CD4-positive, alpha-beta T cell treated with Interferon alpha-2 for 1 hour (primary cell): Measurements from ENCODE around the gene PCGF5.
"Not testable (repeated sequence)": the region's sequence is repeated elsewhere in the genome, so short reads cannot be mapped to it uniquely, and the experiment has no call there.

Experiments used
- DNase-seq, 2 donors: peaks; one replicate each; pipeline ENCODE4 v3.0.0-alpha.2; 2020 to 2022

Gene PCGF5

DNA sequence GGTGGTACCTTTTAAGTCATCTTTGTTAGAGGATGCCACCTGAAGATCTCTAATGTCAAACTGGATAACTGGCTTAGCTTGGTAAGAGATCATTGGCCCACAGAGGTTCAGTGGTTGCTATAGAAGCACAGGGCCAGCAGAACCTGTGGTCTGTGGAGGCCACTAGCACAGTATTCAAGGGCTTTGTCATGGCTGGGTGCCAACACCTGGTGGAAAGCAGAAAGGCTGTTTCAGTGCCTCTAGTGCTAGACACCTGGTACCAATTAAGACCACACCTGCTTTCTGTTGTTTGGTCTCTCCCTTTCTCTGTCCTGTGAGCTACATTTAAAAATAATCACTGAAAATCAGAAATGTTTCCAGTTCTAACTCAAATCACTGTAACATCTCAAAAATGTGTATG lies 10.0 kb upstream of the PCGF5 start:
- DNase-seq = peak in 1 of 2 donors; percentile 43

DNA sequence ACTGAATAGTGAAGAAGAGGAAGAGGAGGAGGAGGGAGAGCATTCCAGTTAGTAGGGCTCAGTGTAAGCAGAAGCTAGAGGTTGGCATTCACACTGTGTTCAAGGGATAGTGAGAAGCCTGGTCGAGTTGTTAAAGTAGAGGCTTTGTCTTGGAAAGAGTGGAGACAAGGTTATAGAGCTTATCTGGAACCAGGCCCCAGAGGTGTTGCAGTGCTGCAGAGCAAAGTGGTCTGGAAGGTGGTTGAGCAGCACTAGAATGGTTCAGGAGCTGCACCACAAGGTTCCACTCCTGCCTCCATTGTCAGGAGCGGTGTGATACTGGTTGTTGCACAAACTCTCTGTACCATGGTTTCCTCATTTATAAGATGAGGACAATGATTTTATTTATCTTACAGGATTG lies 8.8 kb upstream of the PCGF5 start:
- DNase-seq = no peak

DNA sequence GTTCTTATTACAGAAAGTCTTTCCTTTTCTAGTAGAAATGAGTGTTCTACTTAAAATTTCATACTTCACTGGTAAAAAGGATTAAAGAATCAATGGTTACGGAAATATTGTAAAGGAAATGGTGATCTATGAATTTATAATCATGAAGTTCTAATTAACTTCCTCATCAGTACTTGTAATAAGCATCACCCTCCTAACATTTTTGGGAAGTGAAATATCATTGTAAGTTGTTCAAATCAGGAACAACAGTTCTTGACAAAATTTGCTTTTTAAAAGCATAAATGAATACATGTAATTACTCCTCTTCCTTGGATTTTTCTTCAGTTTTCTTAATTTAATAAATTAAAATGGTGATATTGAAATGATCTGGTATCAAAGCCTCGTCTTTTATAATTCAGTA lies 5.6 kb upstream of the PCGF5 start:
- no peak for DNase-seq

DNA sequence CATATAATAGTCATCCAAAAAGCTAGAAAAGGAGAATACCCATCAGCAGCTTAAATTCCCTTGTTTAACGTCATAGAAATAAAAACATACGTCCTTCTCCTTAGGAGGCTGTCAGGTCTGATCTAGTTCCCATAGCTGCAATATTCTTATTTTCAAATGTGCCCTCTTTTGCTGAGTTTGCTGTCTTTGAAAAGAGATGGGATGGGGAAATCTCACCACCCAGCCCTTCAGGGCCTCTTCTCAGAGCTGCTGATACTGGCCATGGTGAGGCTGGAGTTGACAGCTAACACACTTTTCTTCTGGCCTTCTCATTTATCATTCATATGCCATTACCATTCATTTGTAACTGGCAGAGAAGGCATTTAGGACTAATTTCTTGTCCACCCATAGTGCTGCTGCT lies 5.1 kb upstream of the PCGF5 start:
- DNase-seq = peak in 1 of 2 donors; percentile 6

DNA sequence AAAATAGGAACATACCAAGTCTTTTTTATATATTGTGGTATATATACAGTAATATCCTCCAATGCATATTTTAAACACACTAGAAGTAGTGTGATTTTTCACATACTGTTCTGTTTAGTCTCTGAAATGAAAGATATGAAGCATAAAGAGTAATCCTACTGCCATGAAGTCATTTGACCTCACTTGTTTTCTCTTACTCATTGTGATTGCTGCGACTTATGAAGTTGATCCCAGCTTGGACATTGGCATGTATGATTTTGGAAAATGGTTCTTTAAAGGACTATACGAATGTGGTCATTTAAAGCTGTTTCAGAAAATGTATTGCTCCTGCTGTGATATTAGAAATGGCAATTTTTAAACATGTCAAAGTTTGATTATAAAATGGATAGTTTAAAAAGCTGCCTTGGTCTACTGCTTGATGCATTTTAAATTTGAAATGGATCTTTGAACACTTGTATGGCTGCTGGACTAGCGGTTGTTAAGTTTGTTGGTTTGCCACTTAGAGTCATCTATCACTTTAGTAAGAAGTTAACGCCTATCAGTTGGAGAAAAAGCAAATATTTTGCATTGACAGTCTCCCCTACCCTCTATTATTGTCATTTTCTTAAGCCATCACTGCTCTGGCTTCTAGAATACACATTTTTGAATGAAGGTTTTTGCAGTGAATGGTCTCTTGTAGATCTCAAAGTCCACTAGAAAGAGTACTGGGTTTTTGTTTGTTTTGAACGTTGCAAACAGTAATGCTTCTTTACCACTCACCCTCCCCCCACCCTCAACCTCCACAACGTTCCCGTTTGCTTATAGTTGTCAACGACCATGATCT lies 881 bp upstream of the PCGF5 start:
- DNase-seq = no peak

DNA sequence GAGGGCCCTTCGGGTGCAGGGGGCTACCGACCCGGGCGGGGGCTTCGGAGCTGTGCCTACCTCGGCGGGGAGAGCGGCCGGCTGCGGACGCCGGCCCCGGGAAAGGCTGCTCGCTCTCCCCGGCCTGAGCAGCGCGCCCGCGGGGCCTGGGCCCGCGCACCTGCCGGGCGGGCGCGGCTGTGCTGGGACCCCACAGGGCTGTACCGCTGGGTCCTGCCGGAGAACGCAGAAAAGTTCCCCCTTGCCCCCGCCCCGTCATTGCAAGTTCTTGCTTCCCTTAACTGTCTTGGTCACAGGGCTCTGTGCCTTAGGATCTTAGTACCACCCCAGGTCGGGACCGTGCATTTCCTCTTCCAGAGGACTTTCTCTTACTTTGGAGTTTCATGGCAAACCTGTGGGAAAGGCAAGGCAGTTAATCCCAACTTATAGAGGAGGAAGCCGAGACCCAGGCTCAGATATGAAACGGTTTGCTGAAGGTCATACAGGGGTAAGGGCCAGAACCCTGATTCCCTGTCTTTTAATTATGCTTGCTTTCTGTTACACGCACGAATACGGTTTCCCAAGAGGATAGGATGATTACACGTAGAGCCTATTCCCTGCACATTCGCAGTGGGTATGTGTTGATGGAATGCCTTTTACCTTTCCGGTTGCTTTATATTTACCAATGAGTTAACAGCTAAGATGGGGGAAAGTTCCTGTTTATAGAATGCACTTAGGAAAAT lies 652 bp downstream of the PCGF5 start:
- peak; percentile 18 to 26 for DNase-seq

DNA sequence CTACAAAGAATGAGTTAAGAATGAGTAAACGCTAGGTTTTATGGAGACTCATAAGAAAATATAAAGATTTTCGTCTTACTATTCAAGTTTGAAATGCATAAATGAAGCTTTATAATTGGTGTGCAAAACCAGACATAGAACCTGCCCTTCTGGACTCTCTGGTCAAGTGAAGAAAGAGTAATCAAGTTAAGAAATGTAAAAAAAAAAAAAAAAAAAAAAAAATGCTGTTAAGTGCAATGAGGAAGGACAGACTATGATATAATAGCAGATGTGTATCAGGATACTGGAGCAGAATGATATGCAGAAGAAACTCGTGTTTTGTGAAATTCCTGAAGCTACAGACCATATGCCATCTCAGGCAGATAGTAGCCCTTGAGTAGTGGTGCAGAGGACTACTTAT lies 5.6 kb downstream of the PCGF5 start:
- no peak for DNase-seq

DNA sequence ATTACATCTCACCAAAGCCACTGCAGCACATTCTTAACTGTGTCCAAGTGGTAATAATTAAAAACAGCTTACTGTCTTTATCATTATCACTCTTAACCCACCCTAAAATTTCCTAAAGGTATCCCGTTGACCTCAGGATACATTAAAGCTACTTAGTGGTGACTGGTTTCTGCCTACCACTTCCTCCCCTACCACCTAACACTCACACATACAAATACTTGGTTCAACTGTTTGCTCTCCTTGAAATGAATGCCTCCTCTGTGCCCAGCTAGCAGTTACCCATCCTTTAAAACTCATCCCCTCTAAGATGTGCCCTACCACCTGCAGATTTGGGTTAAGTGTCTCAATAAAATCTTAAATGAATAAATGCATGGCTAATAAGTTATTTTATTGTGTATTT lies 7.1 kb downstream of the PCGF5 start:
- DNase-seq = no peak

DNA sequence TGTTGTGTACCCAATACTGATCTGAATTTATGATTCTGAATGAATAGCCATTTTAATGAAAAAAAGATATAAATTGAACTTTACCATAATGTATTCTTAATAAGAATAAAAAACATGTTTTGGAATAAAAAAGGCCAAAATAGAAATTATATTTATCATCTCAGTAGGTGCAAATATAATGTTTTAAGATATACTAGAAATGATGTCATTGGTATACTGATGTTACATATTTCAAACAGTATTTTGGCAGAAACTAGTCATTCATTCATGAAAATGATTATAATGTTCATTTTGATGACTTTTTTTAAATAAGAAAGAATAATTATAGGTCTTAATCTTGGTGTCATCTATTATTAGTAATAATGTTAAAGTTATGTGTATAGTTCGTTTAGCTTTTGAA lies 9.2 kb downstream of the PCGF5 start:
- no peak for DNase-seq

DNA sequence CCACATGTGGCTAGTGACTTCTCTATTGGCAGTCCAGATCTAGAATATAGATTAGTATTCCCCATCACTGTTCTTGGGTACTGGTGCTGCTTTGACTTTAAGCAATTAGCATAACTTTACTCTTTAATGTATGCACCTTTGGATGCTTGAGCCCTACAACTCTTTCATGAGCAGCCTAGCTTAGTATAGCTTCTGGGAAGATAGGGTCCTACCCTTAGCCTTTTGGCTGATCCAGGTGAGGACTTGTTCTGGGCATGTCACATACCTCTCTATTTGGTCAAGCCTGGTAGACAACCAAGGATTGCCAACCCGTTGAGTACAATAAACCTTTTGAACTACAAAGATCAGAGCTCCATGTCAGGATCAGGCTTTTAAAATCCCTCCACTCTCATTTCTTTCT lies 17.7 kb downstream of the PCGF5 start:
- no peak for DNase-seq

DNA sequence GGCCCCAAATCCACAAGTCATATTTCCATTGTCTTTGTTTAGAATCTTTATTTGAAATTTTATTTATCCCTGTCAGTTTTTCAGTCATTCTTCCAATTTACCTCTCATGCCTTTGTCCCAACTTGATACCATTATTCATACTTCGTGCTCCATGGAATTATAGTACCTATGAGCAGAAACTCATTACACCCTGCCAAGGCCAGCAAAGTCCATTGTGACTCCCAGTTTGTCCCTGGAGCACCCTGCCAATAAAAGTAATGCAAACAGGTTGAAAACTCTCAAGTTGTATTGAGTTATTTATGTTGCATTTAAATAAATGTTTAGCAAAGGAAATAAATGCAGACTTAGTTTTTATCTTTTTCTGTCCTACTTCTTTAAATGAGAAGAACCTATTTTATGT lies 19.3 kb downstream of the PCGF5 start:
- no peak for DNase-seq

DNA sequence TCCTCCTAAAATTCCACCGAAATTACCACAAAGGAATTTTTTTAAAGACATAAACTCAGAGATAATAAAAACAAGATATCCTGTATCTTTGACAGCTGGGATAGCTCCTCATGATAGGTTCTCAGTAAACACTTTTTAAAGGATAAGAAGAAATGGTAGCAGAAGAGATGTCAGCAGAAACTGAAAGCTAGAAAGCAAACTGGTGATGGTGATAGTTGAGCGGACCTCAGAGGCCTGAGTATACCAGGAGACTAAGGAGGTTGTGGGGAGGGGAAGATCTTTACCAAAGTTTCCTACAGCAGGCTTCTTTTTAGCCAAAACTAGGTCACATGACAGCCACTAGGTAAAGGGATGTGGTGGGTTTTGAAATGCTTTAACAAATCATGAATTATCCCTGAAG lies 22.5 kb downstream of the PCGF5 start:
- no peak for DNase-seq

DNA sequence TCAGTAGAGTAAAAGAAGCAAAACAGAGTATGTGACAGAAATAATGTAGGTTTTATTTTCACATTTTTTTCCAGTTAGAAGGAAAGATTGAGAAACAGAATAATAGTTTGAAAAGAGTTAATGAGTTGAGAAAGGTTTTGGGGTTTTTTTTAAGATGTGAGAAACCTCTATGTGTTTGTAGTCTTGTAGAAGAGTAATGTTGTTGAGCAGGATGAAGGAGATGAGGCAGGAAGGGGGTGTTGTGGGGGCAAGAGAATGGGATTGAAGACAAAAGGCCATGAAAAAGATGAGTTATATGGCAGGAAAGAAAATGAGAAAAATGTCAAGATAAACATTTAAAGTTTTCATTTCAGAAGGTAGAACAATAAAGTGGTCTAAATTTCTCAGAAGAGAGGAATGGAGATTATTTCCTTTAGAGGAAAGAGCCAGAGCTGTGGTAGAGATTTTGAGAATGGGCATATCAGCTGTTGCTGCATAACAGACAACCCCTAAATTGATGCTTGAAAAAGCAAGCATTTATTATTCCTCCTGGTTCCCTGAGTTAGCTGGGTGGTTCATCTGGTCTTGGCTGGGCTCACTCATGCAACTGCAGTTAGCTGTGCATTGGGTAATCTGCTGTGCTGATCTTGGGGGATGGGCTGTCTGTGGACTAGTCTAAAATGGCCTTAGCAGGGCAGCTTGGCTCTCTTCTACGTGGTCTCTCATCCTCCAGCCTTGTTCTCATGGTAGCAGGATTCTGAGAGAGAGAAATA lies 27.1 kb downstream of the PCGF5 start:
- DNase-seq = no peak

DNA sequence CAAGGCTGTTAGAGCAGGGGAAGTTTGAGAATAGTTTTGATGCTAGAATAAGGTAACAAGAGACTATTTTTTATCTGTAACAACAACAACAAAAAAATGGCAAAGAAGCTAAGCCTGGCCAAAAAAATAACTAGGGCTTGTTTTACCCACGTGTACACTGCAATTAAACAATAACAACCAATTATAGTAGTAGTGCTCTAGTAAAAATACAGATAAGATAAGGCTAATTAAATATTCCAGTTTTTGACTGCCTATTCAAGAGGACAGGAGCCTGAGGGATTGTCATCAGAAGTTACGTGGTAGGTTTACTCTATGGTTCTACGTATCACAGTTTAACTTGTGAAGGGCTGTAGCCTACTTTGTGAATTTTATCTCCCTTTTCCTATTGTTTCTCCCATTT lies 29.2 kb downstream of the PCGF5 start:
- no peak for DNase-seq

DNA sequence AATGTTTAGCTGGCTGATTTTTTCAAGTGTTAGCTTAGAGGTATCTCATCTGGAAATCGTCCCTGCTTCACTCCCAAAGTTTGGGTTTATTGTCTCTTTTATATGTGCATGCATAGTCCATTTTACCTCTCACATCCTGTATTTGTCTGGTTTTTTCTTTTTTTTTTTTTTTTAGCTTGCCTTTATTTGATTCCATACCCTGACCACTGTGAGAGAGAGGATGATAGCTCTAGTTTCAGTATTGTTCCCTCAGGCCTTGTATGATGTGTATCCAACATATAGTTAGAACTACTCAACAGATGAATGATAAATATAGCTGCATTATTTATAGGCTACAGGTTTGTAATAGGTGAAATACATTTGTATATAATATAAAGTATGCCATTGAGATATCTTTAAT lies 29.9 kb downstream of the PCGF5 start:
- DNase-seq = no peak

DNA sequence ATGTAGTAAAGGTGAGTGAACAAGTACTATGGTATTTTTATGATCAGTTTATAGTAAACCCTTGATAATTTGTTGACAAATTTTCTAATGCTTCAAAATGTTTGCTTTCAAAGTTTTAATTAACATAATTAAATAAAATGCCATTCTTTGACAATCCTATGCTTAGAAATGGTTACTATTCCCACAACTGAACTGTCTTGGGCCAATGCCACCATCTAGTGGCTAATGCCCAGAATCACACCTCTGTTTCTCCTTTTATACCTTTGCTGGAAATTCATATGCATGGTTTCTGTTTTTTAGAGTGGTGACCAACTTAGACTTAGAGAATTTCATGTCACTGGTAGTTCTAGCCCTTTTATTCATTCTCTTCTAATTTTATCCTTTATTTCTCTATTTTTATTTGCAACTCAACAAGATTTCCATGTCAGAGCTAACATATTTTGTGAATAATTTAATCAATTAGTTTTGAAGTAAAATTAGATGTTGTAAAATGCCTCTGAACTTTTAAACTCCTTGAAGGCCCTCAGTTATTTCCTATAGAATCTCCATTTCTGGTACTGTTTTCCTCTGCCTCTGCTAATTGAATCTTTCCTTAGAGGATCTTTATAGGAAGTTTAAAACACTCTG lies 31.1 kb downstream of the PCGF5 start:
- DNase-seq = peak; percentile 63 to 78

DNA sequence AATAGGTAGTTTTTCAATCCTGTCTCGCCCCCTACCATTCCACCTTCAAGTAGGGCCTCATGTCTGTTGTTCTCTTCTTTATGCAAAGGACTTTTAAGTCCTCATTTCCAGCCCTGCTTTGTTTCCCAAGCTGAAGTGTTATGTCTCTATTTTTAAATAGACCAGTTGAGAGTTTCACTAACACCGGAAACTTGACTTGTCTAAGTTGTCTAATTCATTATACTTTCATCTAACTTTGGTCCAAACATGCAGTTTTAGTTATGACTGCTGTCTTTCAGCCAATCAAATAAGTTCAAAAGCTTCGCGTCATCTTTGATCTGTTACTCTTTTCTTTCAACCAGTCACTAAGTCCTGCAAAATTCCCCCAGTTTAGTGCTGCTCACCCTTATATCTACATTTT lies 32.8 kb downstream of the PCGF5 start:
- DNase-seq = no peak

DNA sequence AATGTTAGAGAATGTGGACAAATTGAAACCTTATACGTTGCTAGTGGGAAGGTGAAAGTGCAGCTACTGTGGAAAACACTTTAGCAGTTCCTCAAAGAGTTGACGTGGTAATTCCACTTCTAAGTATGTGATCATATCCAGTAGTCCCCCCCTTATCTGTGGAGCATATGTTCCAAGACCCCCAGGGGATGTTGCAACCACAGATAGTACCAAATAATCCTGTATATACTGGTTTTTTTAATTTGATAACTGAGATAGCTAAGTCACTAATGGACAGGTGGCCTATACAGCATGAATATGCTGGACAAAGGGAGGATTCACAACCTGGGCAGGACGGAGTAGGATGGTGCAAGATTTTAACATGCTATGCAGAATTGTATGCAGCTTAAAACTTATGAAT lies 36.8 kb downstream of the PCGF5 start:
- DNase-seq = no peak

DNA sequence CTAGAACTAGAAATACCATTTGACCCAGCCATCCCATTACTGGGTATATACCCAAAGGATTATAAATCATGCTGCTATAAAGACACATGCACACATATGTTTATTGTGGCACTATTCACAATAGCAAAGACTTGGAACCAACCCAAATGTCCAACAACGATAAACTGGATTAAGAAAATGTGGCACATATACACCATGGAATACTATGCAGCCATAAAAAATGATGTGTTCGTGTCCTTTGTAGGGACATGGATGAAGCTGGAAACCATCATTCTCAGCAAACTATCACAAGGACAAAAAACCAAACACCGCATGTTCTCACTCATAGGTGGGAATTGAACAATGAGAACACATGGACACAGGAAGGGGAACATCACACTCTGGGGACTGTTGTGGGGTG lies 40.0 kb downstream of the PCGF5 start:
- DNase-seq = not testable (repeated sequence)

DNA sequence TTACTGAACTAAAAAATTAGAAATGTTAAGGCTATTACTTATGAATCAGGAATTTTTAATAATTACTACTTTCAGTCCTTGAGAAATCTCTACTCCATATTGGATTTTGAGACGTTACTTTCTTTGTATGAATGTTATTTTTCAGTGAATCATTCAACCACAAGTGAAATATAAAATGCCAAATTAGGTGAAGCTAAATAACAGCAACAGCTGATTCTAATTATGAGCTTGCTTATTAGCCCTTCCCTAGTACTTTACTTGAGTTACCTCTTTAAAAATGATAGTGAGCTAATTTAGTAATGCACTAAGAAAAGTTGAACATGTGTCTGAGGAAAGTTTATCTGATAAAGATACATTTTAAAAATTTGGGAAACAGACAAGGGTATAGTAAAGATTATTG lies 51.4 kb downstream of the PCGF5 start:
- DNase-seq = no peak

DNA sequence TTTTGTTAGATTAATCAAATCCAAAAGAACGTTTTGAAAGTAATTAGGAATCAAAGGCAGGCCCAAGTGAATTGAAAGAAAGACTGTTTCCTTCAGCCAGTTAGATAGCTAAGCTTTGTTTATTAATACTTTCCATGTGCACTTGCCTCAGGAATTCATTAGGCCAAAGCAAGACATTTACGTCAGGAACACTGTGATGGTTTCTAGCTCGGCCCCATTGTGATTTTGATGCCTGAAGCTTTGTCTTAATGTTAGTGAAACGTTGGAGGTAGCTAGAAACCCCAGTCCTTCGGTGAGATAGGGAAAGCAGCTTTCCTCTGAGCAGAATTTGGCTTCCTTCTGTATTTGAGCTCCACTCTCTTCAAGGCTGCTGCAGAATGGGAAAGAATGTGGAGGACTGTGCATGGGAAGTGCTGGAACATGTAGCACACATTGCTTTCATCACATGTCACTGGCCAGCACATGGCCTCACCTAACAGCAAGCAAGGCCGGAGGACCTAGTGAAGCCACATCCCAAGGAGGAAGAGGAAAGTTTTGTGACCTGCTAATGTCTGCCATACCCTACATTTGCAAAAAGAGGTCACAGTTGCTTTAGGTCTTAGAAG lies 64.1 kb downstream of the PCGF5 start:
- no peak for DNase-seq

DNA sequence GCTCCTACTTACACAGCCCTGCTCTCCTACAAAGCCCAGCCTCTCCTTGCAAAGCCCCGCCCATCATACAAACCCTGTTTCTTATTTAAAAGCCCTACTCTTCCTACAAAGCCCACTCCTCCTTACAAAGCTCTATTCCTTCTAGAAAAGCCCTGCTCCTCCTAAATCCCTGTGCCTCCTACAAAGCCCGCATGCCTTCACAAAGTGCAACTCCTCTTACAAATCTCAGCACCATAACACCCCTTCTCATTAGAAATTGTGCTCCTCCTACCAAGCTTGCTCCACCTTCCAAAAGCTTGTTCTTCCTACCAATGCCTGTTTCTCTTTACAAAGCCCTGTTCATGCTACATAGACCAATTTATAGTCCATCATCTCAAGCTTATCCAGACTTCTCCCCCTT lies 66.1 kb downstream of the PCGF5 start:
- no peak for DNase-seq

DNA sequence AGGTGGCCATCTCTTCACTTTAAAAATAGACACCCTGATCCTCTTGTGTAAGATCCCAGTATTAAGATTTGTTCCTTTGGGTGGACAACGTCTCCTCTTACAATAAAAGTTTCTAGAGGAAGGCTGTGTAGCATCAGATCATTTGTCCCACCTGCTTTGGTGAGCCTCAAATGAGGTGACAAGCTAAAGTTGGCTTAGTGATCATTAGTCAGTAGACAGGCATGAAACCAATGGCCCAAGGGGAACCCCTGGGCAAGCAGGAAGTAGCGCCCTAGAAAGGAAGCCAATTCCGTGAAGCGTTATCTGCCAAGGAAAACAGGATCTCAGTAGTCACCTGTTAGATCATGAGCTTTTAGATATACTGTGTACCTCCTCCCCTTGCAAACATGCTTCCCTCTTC lies 66.8 kb downstream of the PCGF5 start:
- no peak for DNase-seq
